HepG2 (cell line): ENCODE measurements around the gene PRDM10. TPM values are rescaled to one million over a fixed set of nuclear protein-coding genes. Genes with fewer than 3 reads are reported as not detected.

Experiments
- ATAC-seq: fragments of 200-7000 bp; cut with Tn5 transposase; 3 replicates; pipeline ENCODE4 v1.9.1; 2020; ENCODE audit warnings: mild to moderate bottlenecking, moderate library complexity
- BruUV-seq: library from RNA; stranded (reverse); fragments of 400-500 nt; replicated peaks from 2 replicates; lab custom pipeline; 2021; lab: Mats Ljungman, UMichigan
- CTCF ChIA-PET: fragments of 300-600 bp; formaldehyde crosslinking; extraction: SDS; loops from one replicate; lab custom pipeline; 2021; ENCODE audit warnings: low total read pairs, inconsistent platforms, low intra/inter-chr PET ratio; lab: Yijun Ruan, JAX
- POLR2A ChIA-PET: fragments of 350-600 bp; sonication (Branson Sonifier 250); formaldehyde crosslinking; loops from one replicate; lab custom pipeline; 2020; ENCODE audit warnings: antibody characterized with exemption, inconsistent platforms; lab: Yijun Ruan, JAX
- DNase-seq: peaks from one replicate; pipeline ENCODE4 v3.0.0-alpha.2; 2015; ENCODE audit warnings: low spot score
- FAIRE-seq: peaks from 3 replicates; lab custom pipeline; 2011; peaks lifted over from hg19 to GRCh38; lab: Jason Lieb, UNC
- H2AFZ ChIP-seq: one replicate; pipeline ENCODE4 v1.6.1; 2011; ENCODE audit warnings: low read length, inconsistent platforms
- H3K27ac ChIP-seq: fragments of 300-600 bp; 3 replicates; pipeline ENCODE4 v1.8.0; 2011; ENCODE audit warnings: mixed run types, mild to moderate bottlenecking, mixed read lengths, low read length, inconsistent platforms; ENCODE audit not compliant: insufficient read depth; ENCODE audit errors: extremely low read length
- H3K27me3 ChIP-seq, 2 experiments: fragments of 200-600 bp in 1 of 2; 2 replicates in 1 of 2; 3 replicates in 1 of 2; pipeline versions ENCODE4 v1.6.0 to v1.8.0; 2011; ENCODE audit warnings: low read length in 2 of 2, mild to moderate bottlenecking in 2 of 2, moderate library complexity in 2 of 2, inconsistent platforms in 1 of 2; ENCODE audit not compliant: insufficient read depth in 2 of 2, control insufficient read depth in 1 of 2
- H3K36me3 ChIP-seq, 2 experiments: fragments of 200-600 bp in 1 of 2; replicated peaks in 1 of 2; 2 replicates in 1 of 2; 3 replicates in 1 of 2; pipeline versions ENCODE4 v1.5.1 to v1.8.0; 2011; ENCODE audit warnings: low read length in 2 of 2, inconsistent platforms in 1 of 2; ENCODE audit not compliant: insufficient read depth in 2 of 2, control insufficient read depth in 1 of 2
- H3K4me1 ChIP-seq: 2 replicates; pipeline ENCODE4 v1.5.1; 2012; ENCODE audit warnings: low read length, inconsistent platforms; ENCODE audit not compliant: insufficient read depth
- H3K4me2 ChIP-seq: 2 replicates; pipeline ENCODE4 v1.6.0; 2011; ENCODE audit warnings: low read depth, low read length, inconsistent platforms
- H3K4me3 ChIP-seq, 3 experiments: fragments of 200-600 bp in 1 of 3; sonication (generic), shearing (Covaris generic) in 1 of 3; replicated peaks in 1 of 3; 2 replicates each; pipeline ENCODE4 v1.5.1; 2011 to 2016; ENCODE audit warnings: low read length in 3 of 3, inconsistent platforms in 2 of 3, low read depth in 2 of 3, mild to moderate bottlenecking in 2 of 3, control low read depth in 1 of 3, mixed read lengths in 1 of 3; ENCODE audit not compliant: insufficient read depth in 1 of 3
- H3K79me2 ChIP-seq: one replicate; pipeline ENCODE4 v1.6.1; 2011; ENCODE audit warnings: low read length, inconsistent platforms; ENCODE audit not compliant: insufficient read depth
- H3K9ac ChIP-seq: 2 replicates; pipeline ENCODE4 v1.6.0; 2011; ENCODE audit warnings: mild to moderate bottlenecking, low read depth, low read length, inconsistent platforms; ENCODE audit not compliant: insufficient read depth
- H3K9me3 ChIP-seq: 2 replicates; pipeline ENCODE4 v1.5.1; 2012; ENCODE audit warnings: mild to moderate bottlenecking, low read length
- H4K20me1 ChIP-seq: 2 replicates; pipeline ENCODE4 v1.6.0; 2011; ENCODE audit warnings: inconsistent platforms, mild to moderate bottlenecking, low read length, moderate library complexity; ENCODE audit not compliant: insufficient read depth
- KLF9 ChIP-seq: IDR thresholded peaks from 2 replicates; pipeline ENCODE4 v1.6.1; 2016; ENCODE audit warnings: low read depth
- KMT2B ChIP-seq: IDR thresholded peaks from 2 replicates; pipeline ENCODE4 v1.6.1; 2016; ENCODE audit warnings: missing genetic modification reagents, missing compliant biosample characterization
- PHF8 ChIP-seq: sonication (generic); formaldehyde crosslinking; IDR thresholded peaks from 2 replicates; pipeline ENCODE4 v1.5.0; 2020; ENCODE audit warnings: missing genetic modification reagents
- POLR2AphosphoS2 ChIP-seq: IDR thresholded peaks from 2 replicates; pipeline ENCODE4 v1.6.1; 2011; ENCODE audit warnings: low read depth, low read length, improper control_type of control experiment
- ZNF484 ChIP-seq: sonication (generic); formaldehyde crosslinking; IDR thresholded peaks from 2 replicates; pipeline ENCODE4 v1.5.1; 2020; ENCODE audit warnings: mild to moderate bottlenecking, low read depth, missing genetic modification reagents, borderline replicate concordance
- ZNF562 ChIP-seq: sonication (generic); formaldehyde crosslinking; IDR thresholded peaks from 2 replicates; pipeline ENCODE4 v1.8.0; 2022; ENCODE audit warnings: missing genetic modification reagents, borderline replicate concordance
- WGBS: methylation state at CpG from one replicate; pipeline ENCODE4 v1.1.6; 2017; ENCODE audit warnings: low lambda C conversion rate; 5-methylcytosine and 5-hydroxymethylcytosine counted together
- in situ Hi-C: cut with HindIII; loops from 2 replicates; pipeline ENCODE4 v1.10.0; 2017; ENCODE audit warnings: low pct_unique_long_range_greater_than_20kb; ENCODE audit not compliant: extremely low pct_ligation_motif_present
- intact Hi-C: fragments of 100-400 bp; cut with micrococcal nuclease; formaldehyde crosslinking; loops from one replicate; pipeline ENCODE4 v1.10.0; 2022; ENCODE audit not compliant: unreplicated experiment
- polyA plus RNA-seq, 8 experiments: library from polyadenylated mRNA; depleted of rRNA in 3 of 8; stranded (reverse) in 7 of 8; unstranded in 1 of 8; fragments of >200 nt; fragmentation: Illumina TruSeq in 4 of 8; extraction: Trizol in 4 of 8; gene quantifications; 2 replicates each; pipeline versions ENCODE4 v1.2.1 to v1.2.3, GENCODE V29; 2011 to 2016; ENCODE audit warnings: low read depth in 4 of 8, missing spikeins in 1 of 8, mixed read lengths in 1 of 8; ENCODE audit not compliant: insufficient read depth in 1 of 8
- total RNA-seq, 5 experiments: library from RNA; depleted of rRNA; stranded (reverse); fragments of >200 nt; fragmentation: Illumina TruSeq; extraction: Trizol; gene quantifications; 2 replicates each; pipeline ENCODE4 v1.2.3, GENCODE V29; 2016; ENCODE audit warnings: low read depth in 1 of 5
- TF ChIP-seq, protein P1 (sequence below), 2 experiments: sonication (generic) in 1 of 2; formaldehyde crosslinking in 1 of 2; IDR thresholded peaks; 2 replicates each; pipeline versions ENCODE4 v1.6.1 to v1.9.0; 2014 to 2022; ENCODE audit warnings: antibody characterized with exemption in 1 of 2, borderline replicate concordance in 1 of 2, inconsistent platforms in 1 of 2, low read depth in 1 of 2, missing genetic modification reagents in 1 of 2

The PRDM10 gene
- total and polyA plus RNA-seq, 2 of the 13 experiments (the other 11 are each of a cell fraction or from before 2014, with no cell fraction given) = 5.7 to 5.8 TPM

- TF ChIP-seq, protein P1, sequence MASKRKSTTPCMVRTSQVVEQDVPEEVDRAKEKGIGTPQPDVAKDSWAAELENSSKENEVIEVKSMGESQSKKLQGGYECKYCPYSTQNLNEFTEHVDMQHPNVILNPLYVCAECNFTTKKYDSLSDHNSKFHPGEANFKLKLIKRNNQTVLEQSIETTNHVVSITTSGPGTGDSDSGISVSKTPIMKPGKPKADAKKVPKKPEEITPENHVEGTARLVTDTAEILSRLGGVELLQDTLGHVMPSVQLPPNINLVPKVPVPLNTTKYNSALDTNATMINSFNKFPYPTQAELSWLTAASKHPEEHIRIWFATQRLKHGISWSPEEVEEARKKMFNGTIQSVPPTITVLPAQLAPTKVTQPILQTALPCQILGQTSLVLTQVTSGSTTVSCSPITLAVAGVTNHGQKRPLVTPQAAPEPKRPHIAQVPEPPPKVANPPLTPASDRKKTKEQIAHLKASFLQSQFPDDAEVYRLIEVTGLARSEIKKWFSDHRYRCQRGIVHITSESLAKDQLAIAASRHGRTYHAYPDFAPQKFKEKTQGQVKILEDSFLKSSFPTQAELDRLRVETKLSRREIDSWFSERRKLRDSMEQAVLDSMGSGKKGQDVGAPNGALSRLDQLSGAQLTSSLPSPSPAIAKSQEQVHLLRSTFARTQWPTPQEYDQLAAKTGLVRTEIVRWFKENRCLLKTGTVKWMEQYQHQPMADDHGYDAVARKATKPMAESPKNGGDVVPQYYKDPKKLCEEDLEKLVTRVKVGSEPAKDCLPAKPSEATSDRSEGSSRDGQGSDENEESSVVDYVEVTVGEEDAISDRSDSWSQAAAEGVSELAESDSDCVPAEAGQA (IDR thresholded peaks at IDR 0.05; ENCODE audit: low read depth) = no peak
- TF ChIP-seq, protein P1 (CRISPR knock-in tag; IDR thresholded peaks at IDR 0.05; ENCODE audit: borderline replicate concordance) = no peak
- TF ChIP-seq ZNF562 = no peak
- TF ChIP-seq, all 625 proteins: peak for 0
Observed at GRCh38 chr11:129979046-129979605, 23.5 kb downstream of the PRDM10 start (continued).

GRCh38 chr11:129978447-129978846 is 24.2 kb downstream of the PRDM10 start:
- H3K27ac ChIP-seq = no peak overlapping the region
- DNase-seq (no peak), ATAC-seq (no peak), FAIRE-seq (no peak)
- H3K4me1 ChIP-seq = peaks cover 28% of the 10 kb centered on the region
- H3K27me3 ChIP-seq = no peaks in the 10 kb centered on the region
- no peaks in the 10 kb centered on the region for H3K36me3 ChIP-seq
- no peaks in the 10 kb centered on the region for H3K79me2 ChIP-seq
- POLR2A ChIA-PET = interaction anchor here (1.3 kb wide), 1 partner anchor 10 kb away, joined by 3 read pairs; no protein-coding TSS in a partner anchor
- no peaks in the 10 kb centered on the region for H4K20me1 ChIP-seq
- no peaks in the 10 kb centered on the region for H3K9me3 ChIP-seq
- H2AFZ ChIP-seq = no peak overlapping the region
- BruUV-seq = no TSS peak
- WGBS = 96% methylated on average over 6 of the region's 6 CpGs
- H3K9ac ChIP-seq = no peak overlapping the region
- H3K4me3 ChIP-seq = no peak overlapping the region
- CTCF ChIA-PET = no interaction called here
- TF ChIP-seq KMT2B (CRISPR knock-in tag) (no peak), PHF8 (CRISPR knock-in tag) (no peak), ZNF484 (no peak), POLR2AphosphoS2 (no peak), KLF9 (no peak)
- in situ Hi-C loops (no loop called here), intact Hi-C loops (no loop called here)
- H3K4me2 ChIP-seq = no peak overlapping the region
